HepG2 (cell line): ENCODE data around the gene POU3F1. TPM values are rescaled to one million over a fixed set of nuclear protein-coding genes. Genes with fewer than 3 reads are reported as not detected.

Source experiments
- ELF4 ChIP-seq: sonication (generic); formaldehyde crosslinking; IDR thresholded peaks from 2 replicates; pipeline ENCODE4 v1.5.0; 2020; ENCODE audit warnings: missing genetic modification reagents, mild to moderate bottlenecking, moderate library complexity, borderline replicate concordance
- HCFC1 ChIP-seq: fragments of 150-350 bp; IDR thresholded peaks from 2 replicates; pipeline ENCODE4 v1.6.1; 2014; ENCODE audit warnings: low read depth, low read length
- HMG20B ChIP-seq: conservative IDR thresholded peaks from 2 replicates; pipeline ENCODE4 v1.6.1; 2016; ENCODE audit warnings: missing genetic modification reagents, missing compliant biosample characterization
- JUNB ChIP-seq: sonication (generic); formaldehyde crosslinking; IDR thresholded peaks from 2 replicates; pipeline ENCODE4 v1.8.0; 2022; ENCODE audit warnings: missing genetic modification reagents, mild to moderate bottlenecking, borderline replicate concordance
- NR1H2 ChIP-seq: sonication (generic); formaldehyde crosslinking; IDR thresholded peaks from 2 replicates; pipeline ENCODE4 v1.8.1; 2022; ENCODE audit warnings: low read depth, missing genetic modification reagents, borderline replicate concordance
- POLR2AphosphoS5 ChIP-seq: IDR thresholded peaks from 2 replicates; pipeline ENCODE4 v1.6.1; 2012; ENCODE audit warnings: low read depth, low read length
- RBM22 ChIP-seq: fragments of 200-400 bp; formaldehyde crosslinking; optimal IDR thresholded peaks from 2 replicates; pipeline ENCODE3; 2017; ENCODE audit warnings: mild to moderate bottlenecking, low read length, moderate library complexity
- SRSF9 ChIP-seq: fragments of 200-400 bp; formaldehyde crosslinking; IDR thresholded peaks from 2 replicates; pipeline ENCODE4 v1.6.1; 2018; ENCODE audit warnings: borderline replicate concordance, mild to moderate bottlenecking, low read depth, low read length; ENCODE audit not compliant: insufficient read depth, poor library complexity, severe bottlenecking
- THAP8 ChIP-seq: sonication (generic); formaldehyde crosslinking; IDR thresholded peaks from 2 replicates; pipeline ENCODE4 v1.5.1; 2020; ENCODE audit warnings: missing genetic modification reagents, mild to moderate bottlenecking, borderline replicate concordance
- TRIM22 ChIP-seq: fragments of 450-650 bp; IDR thresholded peaks from 2 replicates; pipeline ENCODE4 v1.6.1; 2017
- USF2 ChIP-seq, 2 experiments: sonication (generic) in 1 of 2; formaldehyde crosslinking in 1 of 2; IDR thresholded peaks; 2 replicates each; pipeline versions ENCODE4 v1.5.1 to v1.6.1; 2011 to 2020; ENCODE audit warnings: borderline replicate concordance in 1 of 2, low read depth in 1 of 2, low read length in 1 of 2, mild to moderate bottlenecking in 1 of 2, missing genetic modification reagents in 1 of 2, moderate library complexity in 1 of 2
- WIZ ChIP-seq: sonication (generic); formaldehyde crosslinking; IDR thresholded peaks from 2 replicates; pipeline ENCODE4 v1.5.1; 2020; ENCODE audit warnings: mild to moderate bottlenecking, missing genetic modification reagents
- ZBTB38 ChIP-seq: sonication (generic); formaldehyde crosslinking; IDR thresholded peaks from 2 replicates; pipeline ENCODE4 v1.5.1; 2020; ENCODE audit warnings: mild to moderate bottlenecking, missing genetic modification reagents
- ZGPAT ChIP-seq: IDR thresholded peaks from 2 replicates; pipeline ENCODE4 v1.6.1; 2016; ENCODE audit warnings: mild to moderate bottlenecking
- ZNF101 ChIP-seq: sonication (generic); formaldehyde crosslinking; IDR thresholded peaks from 2 replicates; pipeline ENCODE4 v1.4.0; 2020; ENCODE audit warnings: mild to moderate bottlenecking, low read depth, missing genetic modification reagents, borderline replicate concordance
- ZNF503 ChIP-seq: sonication (generic); formaldehyde crosslinking; IDR thresholded peaks from 2 replicates; pipeline ENCODE4 v1.4.0; 2020; ENCODE audit warnings: missing genetic modification reagents
- ZSCAN21 ChIP-seq: sonication (generic); formaldehyde crosslinking; IDR thresholded peaks from 2 replicates; pipeline ENCODE4 v1.8.0; 2022; ENCODE audit warnings: mild to moderate bottlenecking, missing genetic modification reagents, moderate library complexity, borderline replicate concordance
- ZSCAN29 ChIP-seq: sonication (generic); formaldehyde crosslinking; conservative IDR thresholded peaks from 2 replicates; pipeline ENCODE4 v1.4.0; 2020; ENCODE audit warnings: mild to moderate bottlenecking, missing genetic modification reagents
- polyA plus RNA-seq, 8 experiments: library from polyadenylated mRNA; depleted of rRNA in 3 of 8; stranded (reverse) in 7 of 8; unstranded in 1 of 8; fragments of >200 nt; fragmentation: Illumina TruSeq in 4 of 8; extraction: Trizol in 4 of 8; gene quantifications; 2 replicates each; pipeline versions ENCODE4 v1.2.1 to v1.2.3, GENCODE V29; 2011 to 2016; ENCODE audit warnings: low read depth in 4 of 8, missing spikeins in 1 of 8, mixed read lengths in 1 of 8; ENCODE audit not compliant: insufficient read depth in 1 of 8
- total RNA-seq, 5 experiments: library from RNA; depleted of rRNA; stranded (reverse); fragments of >200 nt; fragmentation: Illumina TruSeq; extraction: Trizol; gene quantifications; 2 replicates each; pipeline ENCODE4 v1.2.3, GENCODE V29; 2016; ENCODE audit warnings: low read depth in 1 of 5

The POU3F1 gene
- total and polyA plus RNA-seq, 2 of the 13 experiments (the other 11 are each of a cell fraction or from before 2014, with no cell fraction given), result not detected

- TF ChIP-seq ZSCAN21 (CRISPR knock-in tag) (peak; percentile 55; the same call in 1 of the 2 replicates), WIZ (CRISPR knock-in tag) (peak; percentile 91; the same call in 1 of the 2 replicates), ZNF101 (CRISPR knock-in tag) (no peak), SRSF9 (no peak), ZNF503 (CRISPR knock-in tag) (0 out of 2 replicates have a peak, but pooled peaks have one; percentile 4), THAP8 (no peak; the same call in 1 of the 2 replicates), ZBTB38 (CRISPR knock-in tag) (peak; percentile 100), ELF4 (CRISPR knock-in tag) (peak; percentile 79; the same call in 1 of the 2 replicates), POLR2AphosphoS5 (peak; percentile 91), NR1H2 (CRISPR knock-in tag) (peak; percentile 98), USF2 (IDR thresholded peaks at IDR 0.05; ENCODE audit: low read depth, low read length) (peak; percentile 78), USF2 (CRISPR knock-in tag; IDR thresholded peaks at IDR 0.05; ENCODE audit: borderline replicate concordance) (peak; percentile 91), HCFC1 (peak; percentile 92), JUNB (CRISPR knock-in tag) (no peak), ZGPAT (CRISPR knock-in tag) (peak; percentile 90), RBM22 (no peak), TRIM22 (no peak), ZSCAN29 (CRISPR knock-in tag) (0 out of 2 replicates have a peak, but pooled peaks have one; percentile 17), HMG20B (CRISPR knock-in tag) (peak; percentile 82)
These were observed 34.0 kb downstream of the POU3F1 start, which contains the start of gene UTP11 (continued) for GRCh38 chr1:38012363-38013226.
